H1 (cell line): ENCODE results near the gene CYP4A22. TPM values are rescaled to one million over a fixed set of nuclear protein-coding genes. Genes with fewer than 3 reads are reported as not detected.

ENCODE experiments used
- CTCF ChIA-PET: fragments of 300-600 bp; sonication (Branson Sonifier 250); formaldehyde crosslinking; loops from one replicate; lab custom pipeline; 2021; ENCODE audit not compliant: partially characterized antibody; lab: Charles Lee
- POLR2A ChIA-PET: fragments of 300-600 bp; sonication (Branson Sonifier 250); formaldehyde crosslinking; loops from one replicate; lab custom pipeline; 2021; ENCODE audit warnings: inconsistent platforms; ENCODE audit not compliant: partially characterized antibody; lab: Charles Lee
- DNase-seq, 2 experiments: peaks; one replicate each; pipeline versions ENCODE4 v3.0.0 to v3.0.0-alpha.2; 2010 to 2022; ENCODE audit warnings: low spot score in 2 of 2, low read depth in 1 of 2, mixed read lengths in 1 of 2
- FAIRE-seq: peaks from 2 replicates; lab custom pipeline; 2011; peaks lifted over from hg19 to GRCh38; lab: Jason Lieb, UNC
- H2AFZ ChIP-seq: 2 replicates; pipeline ENCODE4 v1.8.1; 2012; ENCODE audit warnings: low read length, inconsistent platforms
- H2AK5ac ChIP-seq: 2 replicates; pipeline ENCODE4 v1.6.1; 2013; ENCODE audit warnings: low read depth, low read length
- H2BK120ac ChIP-seq: replicated peaks from 2 replicates; pipeline ENCODE3; 2013; ENCODE audit warnings: low read depth, low read length, inconsistent platforms
- H2BK12ac ChIP-seq: 2 replicates; pipeline ENCODE4 v1.6.1; 2013; ENCODE audit warnings: low read depth, low read length
- H2BK15ac ChIP-seq: 2 replicates; pipeline ENCODE4 v1.6.1; 2013; ENCODE audit warnings: low read length
- H2BK20ac ChIP-seq: 2 replicates; pipeline ENCODE4 v1.6.1; 2013; ENCODE audit warnings: low read length
- H2BK5ac ChIP-seq: 2 replicates; pipeline ENCODE4 v1.6.1; 2013; ENCODE audit warnings: low read depth, low read length
- H3K14ac ChIP-seq: 2 replicates; pipeline ENCODE4 v1.6.1; 2013; ENCODE audit warnings: inconsistent platforms; ENCODE audit not compliant: insufficient read length
- H3K18ac ChIP-seq: 2 replicates; pipeline ENCODE4 v1.6.1; 2013; ENCODE audit warnings: low read length; ENCODE audit errors: extremely low read depth
- H3K23ac ChIP-seq: 2 replicates; pipeline ENCODE4 v1.6.1; 2013; ENCODE audit warnings: inconsistent platforms; ENCODE audit not compliant: insufficient read length
- H3K23me2 ChIP-seq: 2 replicates; pipeline ENCODE4 v1.6.1; 2013; ENCODE audit warnings: low read depth, low read length
- H3K27ac ChIP-seq: 2 replicates; pipeline ENCODE4 v1.6.1; 2011; ENCODE audit warnings: low read depth, low read length, inconsistent platforms
- H3K27me3 ChIP-seq, 4 experiments: replicated peaks in 1 of 4; 1 replicate in 1 of 4; 2 replicates in 3 of 4; pipeline versions ENCODE4 v1.6.1 to v1.8.1; 2011 to 2013; ENCODE audit warnings: low read length in 3 of 4, mild to moderate bottlenecking in 3 of 4, inconsistent platforms in 2 of 4, mixed read lengths in 2 of 4, moderate library complexity in 1 of 4; ENCODE audit not compliant: control insufficient read depth in 3 of 4, insufficient read depth in 3 of 4; ENCODE audit errors: extremely low read depth in 1 of 4
- H3K36me3 ChIP-seq, 4 experiments: 2 replicates each; pipeline versions ENCODE4 v1.6.1 to v1.8.1; 2011 to 2013; ENCODE audit warnings: mild to moderate bottlenecking in 4 of 4, low read length in 3 of 4, moderate library complexity in 2 of 4, control low read depth in 1 of 4, inconsistent platforms in 1 of 4; ENCODE audit not compliant: insufficient read depth in 4 of 4, control insufficient read depth in 2 of 4
- H3K4ac ChIP-seq: replicated peaks from 2 replicates; pipeline ENCODE3; 2013; ENCODE audit warnings: low read length, low read depth, mixed read lengths, inconsistent platforms; ENCODE audit not compliant: insufficient read length
- H3K4me1 ChIP-seq, 4 experiments: replicated peaks in 1 of 4; 1 replicate in 1 of 4; 2 replicates in 3 of 4; pipeline versions ENCODE4 v1.6.1 to v1.8.1; 2011 to 2013; ENCODE audit warnings: low read length in 3 of 4, inconsistent platforms in 2 of 4, mixed read lengths in 1 of 4; ENCODE audit not compliant: insufficient read depth in 4 of 4, control insufficient read depth in 3 of 4
- H3K4me2 ChIP-seq, 2 experiments: 2 replicates each; pipeline versions ENCODE4 v1.6.1 to v1.8.1; 2011 to 2013; ENCODE audit warnings: low read depth in 2 of 2, low read length in 2 of 2, control low read depth in 1 of 2, inconsistent platforms in 1 of 2, mild to moderate bottlenecking in 1 of 2; ENCODE audit not compliant: insufficient read depth in 1 of 2
- H3K4me3 ChIP-seq, 4 experiments: fragments of 200-600, 300-600 bp in 1 of 4; sonication (generic), shearing (Covaris generic), sonication (Bioruptor Twin) in 1 of 4; 2 replicates each; pipeline versions ENCODE4 v1.5.1 to v1.8.1; 2011 to 2016; ENCODE audit warnings: low read length in 4 of 4, low read depth in 3 of 4, control low read depth in 2 of 4, inconsistent platforms in 2 of 4, mild to moderate bottlenecking in 2 of 4, mixed read lengths in 1 of 4, moderate library complexity in 1 of 4; ENCODE audit not compliant: insufficient read depth in 2 of 4; ENCODE audit errors: extremely low read depth in 1 of 4
- H3K56ac ChIP-seq: replicated peaks from 2 replicates; pipeline ENCODE3; 2013; ENCODE audit warnings: low read depth, mild to moderate bottlenecking, mixed read lengths, low read length, inconsistent platforms; ENCODE audit not compliant: insufficient read length
- H3K79me1 ChIP-seq: 2 replicates; pipeline ENCODE4 v1.6.1; 2013; ENCODE audit warnings: low read depth, low read length, control low read depth
- H3K79me2 ChIP-seq, 2 experiments: 2 replicates each; pipeline versions ENCODE4 v1.6.1 to v1.8.1; 2012 to 2013; ENCODE audit warnings: low read length in 2 of 2, mild to moderate bottlenecking in 2 of 2, inconsistent platforms in 1 of 2; ENCODE audit not compliant: insufficient read depth in 2 of 2, control insufficient read depth in 1 of 2
- H3K9ac ChIP-seq, 4 experiments: replicated peaks in 1 of 4; 1 replicate in 1 of 4; 2 replicates in 3 of 4; pipeline versions ENCODE4 v1.6.1 to v1.8.1; 2011 to 2013; ENCODE audit warnings: low read depth in 3 of 4, low read length in 3 of 4, control low read depth in 2 of 4, mild to moderate bottlenecking in 2 of 4, moderate library complexity in 2 of 4, inconsistent platforms in 1 of 4; ENCODE audit errors: extremely low read depth in 1 of 4
- H3K9me3 ChIP-seq, 2 experiments: 2 replicates each; pipeline versions ENCODE4 v1.6.1 to v1.8.1; 2012 to 2013; ENCODE audit warnings: mild to moderate bottlenecking in 2 of 2, moderate library complexity in 2 of 2, control low read depth in 1 of 2, inconsistent platforms in 1 of 2, low read depth in 1 of 2, low read length in 1 of 2, mixed read lengths in 1 of 2; ENCODE audit not compliant: insufficient read depth in 2 of 2
- H4K20me1 ChIP-seq, 2 experiments: replicated peaks in 1 of 2; 2 replicates each; pipeline versions ENCODE3 to v1.8.1; 2011 to 2013; ENCODE audit warnings: inconsistent platforms in 2 of 2, low read length in 2 of 2, mild to moderate bottlenecking in 1 of 2; ENCODE audit not compliant: insufficient read depth in 2 of 2, control insufficient read depth in 1 of 2
- H4K5ac ChIP-seq: 2 replicates; pipeline ENCODE4 v1.6.1; 2013; ENCODE audit warnings: low read length, low read depth, mixed read lengths, inconsistent platforms; ENCODE audit not compliant: insufficient read length
- H4K8ac ChIP-seq: 2 replicates; pipeline ENCODE4 v1.8.0; 2013; ENCODE audit warnings: mild to moderate bottlenecking, moderate library complexity, low read length, inconsistent platforms; ENCODE audit not compliant: insufficient read depth; ENCODE audit errors: extremely low read depth
- H4K91ac ChIP-seq: replicated peaks from 2 replicates; pipeline ENCODE3; 2013; ENCODE audit warnings: low read length, mixed read lengths, inconsistent platforms; ENCODE audit not compliant: insufficient read length
- EGR1 ChIP-seq: IDR thresholded peaks from 2 replicates; pipeline ENCODE4 v1.6.1; 2011; ENCODE audit warnings: low read depth, low read length, borderline replicate concordance
- GTF2F1 ChIP-seq: IDR thresholded peaks from 2 replicates; pipeline ENCODE4 v1.6.1; 2012; ENCODE audit warnings: low read depth, low read length, improper control_type of control experiment, borderline replicate concordance
- JUN ChIP-seq: IDR thresholded peaks from 2 replicates; pipeline ENCODE4 v1.6.1; 2011; ENCODE audit warnings: low read depth, mild to moderate bottlenecking, improper control_type of control experiment, low read length
- WGBS, 2 experiments: shearing (Covaris generic) in 1 of 2; methylation state at CpG; one replicate each; pipeline versions ENCODE4 v1.1.6 to v1.1.7; 2013 to 2015; ENCODE audit warnings: low lambda C conversion rate in 2 of 2, mixed read lengths in 2 of 2, inconsistent platforms in 1 of 2, low coverage in 1 of 2, missing lambda C conversion rate in 1 of 2; ENCODE audit not compliant: insufficient replicate concordance in 2 of 2, insufficient coverage in 1 of 2, insufficient read length in 1 of 2; ENCODE audit errors: extremely low coverage in 1 of 2, missing lambda C conversion rate in 1 of 2; 5-methylcytosine and 5-hydroxymethylcytosine counted together
- polyA plus RNA-seq, 7 experiments: library from polyadenylated mRNA; depleted of rRNA in 3 of 7; stranded (reverse) in 5 of 7; unstranded in 2 of 7; fragments of >200 nt in 5 of 7; fragments of 200-250 nt in 2 of 7; gene quantifications; 1 replicate in 5 of 7; 2 replicates in 1 of 7; 4 replicates in 1 of 7; pipeline versions ENCODE4 v1.2.1 to v1.2.3, GENCODE V29; 2011 to 2013; ENCODE audit warnings: missing spikeins in 2 of 7, mixed read lengths in 2 of 7
- total RNA-seq: library from RNA; stranded (reverse); fragmentation: NEBNext Ultra II Directional; extraction: Animal tissue kit (Norgen Biotek cat#: 25700); gene quantifications from 2 replicates; pipeline ENCODE4 v1.2.1, GENCODE V29; 2021

CYP4A22 gene
- total and polyA plus RNA-seq, 2 of the 8 experiments (the other 6 are each of a cell fraction or from before 2014, with no cell fraction given): not detected

DNA sequence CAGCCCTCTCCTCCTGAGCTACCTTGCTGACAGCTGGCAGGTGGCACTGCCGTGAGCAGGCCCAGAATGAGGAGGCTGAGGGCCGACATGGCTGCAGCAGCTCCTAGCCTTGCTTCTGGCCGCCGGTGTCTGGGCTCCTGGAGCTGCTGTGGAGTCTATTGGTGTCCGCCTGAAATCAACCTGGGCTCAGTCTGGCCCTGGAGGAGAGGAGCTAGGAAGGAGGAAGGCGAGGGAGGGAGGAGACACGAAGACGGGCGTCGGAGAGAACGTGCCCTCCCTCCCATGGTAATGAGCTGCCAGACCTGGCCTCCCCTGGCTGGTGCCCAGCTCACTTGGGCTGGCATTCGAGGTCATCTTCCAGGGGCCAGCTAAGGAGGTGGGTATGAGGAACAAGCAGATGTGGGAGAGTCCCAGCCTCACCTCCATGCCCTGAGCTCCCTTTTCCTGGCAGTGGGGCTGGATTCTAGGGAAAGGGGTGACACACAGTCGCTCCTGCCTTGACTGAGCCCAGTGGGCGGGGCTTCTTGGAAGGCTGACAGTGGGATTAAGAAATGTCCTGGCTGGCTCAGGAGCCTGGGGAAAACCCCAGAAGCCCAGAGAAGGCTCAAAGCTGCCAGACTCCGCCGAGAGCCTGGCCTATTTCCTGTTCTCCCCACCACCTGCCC, 52.7 kb downstream of the CYP4A22 start, which contains the start of gene PDZK1IP1:
PDZK1IP1 (minus strand) TSS at position 193 of the 665 bp plus-strand sequence; CDS start at position 89, 104 bp downstream.
- Histone ChIP-seq H4K20me1 (no peaks in the 10 kb centered on the region), H3K23me2 (no peaks in the 10 kb centered on the region; the same call in 1 of the 2 replicates), H3K79me2 (no peaks in the 10 kb centered on the region), H2BK15ac (0 out of 2 replicates have a peak within 1 kb of the TSS, but pooled peaks have one; percentile 72), H2BK120ac (no peak within 1 kb of the TSS), H3K4me1 (peaks cover 5 to 22% (median 12%) of the 10 kb centered on the region in 4 experiments), H3K36me3 (no peaks in the 10 kb centered on the region), H2BK12ac (peak within 1 kb of the TSS; percentile 50), H3K9ac (no peak within 1 kb of the TSS), H3K4ac (peak within 1 kb of the TSS; percentile 32), H4K91ac (no peak within 1 kb of the TSS), H4K8ac (no peak within 1 kb of the TSS; the same call in 1 of the 2 replicates), H3K56ac (no peak within 1 kb of the TSS), H3K4me2 (no peak within 1 kb of the TSS), H3K4me3 (no peak within 1 kb of the TSS), H3K14ac (no peak within 1 kb of the TSS), H3K18ac (no peak within 1 kb of the TSS), H3K9me3 (no peaks in the 10 kb centered on the region), H3K27me3 (peaks cover 0 to 15% (median 10%) of the 10 kb centered on the region in 4 experiments; a peak in 3 of 7 replicates), H2AK5ac (no peak within 1 kb of the TSS), H3K79me1 (no peaks in the 10 kb centered on the region), H3K27ac (no peak within 1 kb of the TSS), H3K23ac (no peak within 1 kb of the TSS), H2BK5ac (no peak within 1 kb of the TSS), H2AFZ (peak within 1 kb of the TSS; percentile 36; the same call in 1 of the 2 replicates), H4K5ac (no peak within 1 kb of the TSS), H2BK20ac (no peak within 1 kb of the TSS)
- POLR2A ChIA-PET: interaction anchor here (0.8 to 1.5 kb wide), 2 partner anchors 9 to 11 kb away, joined by 3 to 4 read pairs; no protein-coding TSS in a partner anchor
- peak in 1 of 2 experiments; percentile 54 for DNase-seq
- CTCF ChIA-PET: interaction anchor here (1.1 to 14.2 kb wide), 7 partner anchors 11 to 235 kb away, joined by 3 to 207 read pairs (median 6); no protein-coding TSS in a partner anchor
- TF ChIP-seq GTF2F1 (no peak), EGR1 (no peak), JUN (no peak)
- no peak for FAIRE-seq
- 64% methylated on average over 11 of the region's 16 CpGs; no CpG with 5 or more reads in 1 of the 2 experiments for WGBS, 2 experiments
